ENCODE results near the gene RBMS3. TPM values are rescaled to one million over a fixed set of nuclear protein-coding genes. Genes with fewer than 3 reads are reported as not detected.

The RBMS3 gene
- total RNA-seq, 1 donor from 2014 or later = 0.47 TPM

DNA sequence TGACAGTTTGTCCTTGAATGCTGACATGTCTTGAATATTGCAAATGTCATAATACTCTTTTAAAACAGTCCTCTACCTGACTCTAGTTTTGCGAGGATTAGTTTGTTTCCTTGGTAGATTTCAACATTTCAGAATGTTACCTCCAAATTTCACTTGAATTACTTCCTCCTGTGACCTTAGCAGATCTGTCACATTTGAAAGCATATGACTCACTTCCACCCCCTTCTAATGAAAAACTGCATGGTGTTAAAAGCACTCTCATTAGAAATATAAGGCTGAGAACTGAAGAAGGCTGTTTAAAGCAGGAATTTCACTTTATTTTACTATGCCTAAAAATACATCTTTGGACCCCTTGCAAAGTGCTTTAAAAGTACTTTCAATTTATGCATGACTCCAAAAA lies 726.8 kb downstream of the RBMS3 start:
- Mint-ChIP-seq H3K4me3 (no peak overlapping the region), H3K4me1 (peaks cover 19% of the 10 kb centered on the region), H3K27ac (no peak overlapping the region), H3K9me3 (peaks cover 4% of the 10 kb centered on the region), H3K27me3 (ENCODE audit: insufficient read depth, low read depth) (peaks cover 2% of the 10 kb centered on the region), H3K36me3 (peaks cover 2% of the 10 kb centered on the region)
- Histone ChIP-seq H3K9me3 (ENCODE audit: low read depth) (no peaks in the 10 kb centered on the region), H3K27me3 (no peaks in the 10 kb centered on the region), H4K20me1 (ENCODE audit: low read depth) (no peaks in the 10 kb centered on the region), H2AFZ (replicated peaks) (no peak overlapping the region), H3K4me2 (no peak overlapping the region), H3K9ac (no peak overlapping the region), H3K4me3 (no peak overlapping the region), H3F3A (ENCODE audit: low read depth) (no peaks in the 10 kb centered on the region), H3K27ac (no peak overlapping the region), H3K79me2 (ENCODE audit: low read depth) (no peaks in the 10 kb centered on the region), H3K36me3 (no peaks in the 10 kb centered on the region), H3K4me1 (peaks cover 9% of the 10 kb centered on the region)
- no peak for TF ChIP-seq EZH2phosphoT487 (IDR thresholded peaks at IDR 0.05)
- no peak for TF ChIP-seq EZH2 (IDR thresholded peaks at IDR 0.05)
- TF ChIP-seq CTCF (IDR thresholded peaks at IDR 0.05) = no peak
- no peak for DNase-seq (ENCODE audit: low spot score)

DNA sequence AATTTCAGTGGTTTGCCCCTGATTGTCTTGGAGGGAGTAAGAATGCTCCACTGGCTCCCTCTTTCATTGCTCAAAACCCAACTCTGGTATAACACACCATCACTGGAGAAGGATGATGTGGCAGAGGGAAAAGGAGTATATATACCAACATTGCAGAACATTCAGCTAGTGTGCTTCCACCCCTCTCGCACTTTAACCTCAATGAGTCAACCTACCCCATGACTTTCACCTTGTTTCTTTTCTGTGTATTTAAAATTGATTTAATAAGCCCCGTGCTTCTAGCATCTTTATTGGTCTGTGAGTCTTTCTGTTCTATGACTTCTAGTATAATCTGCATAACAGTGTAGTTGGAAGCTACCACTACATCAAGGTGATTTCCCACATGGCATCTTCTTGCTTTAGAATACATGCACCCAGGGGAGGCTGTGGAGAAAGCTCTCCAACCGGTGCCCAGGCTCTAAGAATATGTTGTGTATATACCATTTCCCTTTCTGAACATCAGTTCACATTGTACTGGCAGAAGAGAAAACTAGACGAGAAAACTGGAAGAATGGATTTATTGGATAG lies 730.4 kb downstream of the RBMS3 start:
- Mint-ChIP-seq H3K9me3 (peaks cover 4% of the 10 kb centered on the region), H3K4me3 (no peak overlapping the region), H3K4me1 (peaks cover 19% of the 10 kb centered on the region), H3K27me3 (ENCODE audit: insufficient read depth, low read depth) (peaks cover 2% of the 10 kb centered on the region), H3K36me3 (peaks cover 2% of the 10 kb centered on the region), H3K27ac (no peak overlapping the region)
- Histone ChIP-seq H3K79me2 (ENCODE audit: low read depth) (no peaks in the 10 kb centered on the region), H3K4me1 (no peaks in the 10 kb centered on the region), H3K4me2 (no peak overlapping the region), H3K27ac (no peak overlapping the region), H3K36me3 (no peaks in the 10 kb centered on the region), H3K4me3 (no peak overlapping the region), H2AFZ (replicated peaks) (no peak overlapping the region), H3K27me3 (no peaks in the 10 kb centered on the region), H3K9me3 (ENCODE audit: low read depth) (no peaks in the 10 kb centered on the region), H3F3A (ENCODE audit: low read depth) (no peaks in the 10 kb centered on the region), H3K9ac (no peak overlapping the region), H4K20me1 (ENCODE audit: low read depth) (no peaks in the 10 kb centered on the region)
- DNase-seq (ENCODE audit: low spot score) = no peak
- TF ChIP-seq EZH2phosphoT487 (IDR thresholded peaks at IDR 0.05) (no peak), CTCF (IDR thresholded peaks at IDR 0.05) (no peak), EZH2 (IDR thresholded peaks at IDR 0.05) (no peak)

DNA sequence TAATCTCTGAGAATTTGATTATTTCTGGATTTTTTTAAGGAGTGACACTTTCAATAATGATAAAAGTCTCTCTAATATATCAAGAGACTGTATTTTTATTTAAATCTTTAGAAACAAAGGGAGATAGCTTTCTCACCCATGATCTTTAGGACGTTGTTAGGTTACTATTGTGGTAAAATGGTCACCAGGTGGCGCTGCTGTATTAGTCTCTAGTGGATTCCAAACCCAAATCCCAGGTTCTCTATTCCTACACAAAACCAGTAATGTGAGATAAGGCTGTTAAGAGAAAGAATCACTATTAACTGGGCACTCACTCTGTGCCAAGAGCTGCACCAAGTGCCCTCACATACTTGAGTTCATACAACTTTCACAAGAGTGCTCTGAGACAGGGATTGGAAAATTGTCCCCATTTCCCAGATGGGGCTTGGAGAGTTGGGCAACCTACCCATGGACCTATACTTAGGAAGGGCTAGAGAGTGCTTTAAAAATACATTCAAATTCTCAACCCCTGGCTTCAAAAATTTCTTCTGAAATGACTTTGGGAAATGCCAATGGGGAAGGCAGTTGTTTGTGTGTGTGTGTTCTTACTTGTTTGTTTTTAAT lies 732.2 kb downstream of the RBMS3 start:
- no peak overlapping the region for H3K27ac Mint-ChIP-seq
- peak; percentile 82 for TF ChIP-seq CTCF (IDR thresholded peaks at IDR 0.05)
- TF ChIP-seq EZH2phosphoT487 (IDR thresholded peaks at IDR 0.05) = no peak
- no peak for TF ChIP-seq EZH2 (IDR thresholded peaks at IDR 0.05)
- Histone ChIP-seq H3K36me3 (no peaks in the 10 kb centered on the region), H3K4me3 (no peak overlapping the region), H2AFZ (replicated peaks) (no peak overlapping the region), H4K20me1 (ENCODE audit: low read depth) (no peaks in the 10 kb centered on the region), H3K9ac (no peak overlapping the region), H3K27me3 (no peaks in the 10 kb centered on the region), H3K4me2 (no peak overlapping the region), H3K9me3 (ENCODE audit: low read depth) (no peaks in the 10 kb centered on the region), H3K27ac (no peak overlapping the region), H3K79me2 (ENCODE audit: low read depth) (no peaks in the 10 kb centered on the region), H3K4me1 (no peaks in the 10 kb centered on the region), H3F3A (ENCODE audit: low read depth) (no peaks in the 10 kb centered on the region)
- H3K4me3 Mint-ChIP-seq = no peak overlapping the region
- peaks cover 2% of the 10 kb centered on the region for H3K36me3 Mint-ChIP-seq
- H3K27me3 Mint-ChIP-seq (ENCODE audit: insufficient read depth, low read depth) = peaks cover 3% of the 10 kb centered on the region
- peaks cover 13% of the 10 kb centered on the region for H3K4me1 Mint-ChIP-seq
- DNase-seq (ENCODE audit: low spot score) = peak; percentile 85
- peaks cover 4% of the 10 kb centered on the region for H3K9me3 Mint-ChIP-seq
